SK-N-SH (cell line): ENCODE data around the gene P3R3URF. TPM values are rescaled to one million over a fixed set of nuclear protein-coding genes. Genes with fewer than 3 reads are reported as not detected.

ENCODE experiments used
- CTCF ChIA-PET: fragments of 300-600, 350-600 bp; formaldehyde crosslinking; extraction: SDS; loops from one replicate; lab custom pipeline; 2021; lab: Yijun Ruan, JAX
- POLR2A ChIA-PET: fragments of 350-600 bp; sonication (Branson Sonifier 250); formaldehyde crosslinking; extraction: SDS; loops from one replicate; lab custom pipeline; 2020; ENCODE audit warnings: antibody characterized with exemption, inconsistent platforms; lab: Yijun Ruan, JAX
- DNase-seq: peaks from one replicate; pipeline ENCODE4 v3.0.0; 2012
- H2AFZ ChIP-seq: fragments of 200-600 bp; sonication (generic); 2 replicates; pipeline ENCODE4 v1.8.1; 2016; ENCODE audit warnings: antibody characterized with exemption, mild to moderate bottlenecking, low read depth
- H3F3A ChIP-seq: fragments of 200-600 bp; sonication (generic); replicated peaks from 2 replicates; pipeline ENCODE3; 2016; ENCODE audit warnings: antibody characterized with exemption, mild to moderate bottlenecking; ENCODE audit not compliant: insufficient read depth
- H3K27ac ChIP-seq, 2 experiments: fragments of 200-500 bp in 1 of 2; fragments of 200-600 bp in 1 of 2; sonication (Bioruptor generic) in 1 of 2; sonication (generic), shearing (Covaris generic) in 1 of 2; 2 replicates each; pipeline versions ENCODE4 v1.5.1 to v1.6.1; 2014 to 2016; ENCODE audit warnings: low read depth in 2 of 2, inconsistent platforms in 1 of 2, low read length in 1 of 2, mild to moderate bottlenecking in 1 of 2, mixed read lengths in 1 of 2
- H3K27me3 ChIP-seq: fragments of 200-600 bp; sonication (generic), shearing (Covaris generic); 2 replicates; pipeline ENCODE4 v1.6.1; 2016; ENCODE audit warnings: mixed run types; ENCODE audit not compliant: insufficient read depth
- H3K36me3 ChIP-seq, 2 experiments: fragments of 200-500 bp in 1 of 2; fragments of 200-600 bp in 1 of 2; sonication (Bioruptor generic) in 1 of 2; sonication (generic) in 1 of 2; replicated peaks in 1 of 2; 2 replicates each; pipeline versions ENCODE3 to v1.5.1; 2014 to 2016; ENCODE audit warnings: low read length in 1 of 2, mild to moderate bottlenecking in 1 of 2; ENCODE audit not compliant: insufficient read depth in 2 of 2, control insufficient read depth in 1 of 2
- H3K4me1 ChIP-seq, 2 experiments: fragments of 200-500 bp in 1 of 2; fragments of 200-600 bp in 1 of 2; sonication (Bioruptor generic) in 1 of 2; sonication (generic), shearing (Covaris generic) in 1 of 2; 2 replicates each; pipeline versions ENCODE4 v1.5.1 to v1.6.1; 2014 to 2016; ENCODE audit warnings: low read depth in 1 of 2, low read length in 1 of 2, mixed run types in 1 of 2; ENCODE audit not compliant: insufficient read depth in 2 of 2, control insufficient read depth in 1 of 2
- H3K4me2 ChIP-seq: fragments of 200-600 bp; sonication (generic), shearing (Covaris generic); 2 replicates; pipeline ENCODE4 v1.6.1; 2017; ENCODE audit warnings: mixed run types
- H3K4me3 ChIP-seq, 2 experiments: fragments of 200-500 bp in 1 of 2; fragments of 200-600 bp in 1 of 2; sonication (Bioruptor generic) in 1 of 2; sonication (generic), shearing (Covaris generic) in 1 of 2; 2 replicates each; pipeline versions ENCODE4 v1.5.1 to v1.8.1; 2014 to 2016; ENCODE audit warnings: low read depth in 2 of 2, inconsistent platforms in 1 of 2, low read length in 1 of 2, mild to moderate bottlenecking in 1 of 2, mixed read lengths in 1 of 2, moderate library complexity in 1 of 2
- H3K79me2 ChIP-seq: fragments of 200-600 bp; sonication (generic); 2 replicates; pipeline ENCODE4 v1.8.1; 2017; ENCODE audit warnings: mild to moderate bottlenecking; ENCODE audit not compliant: insufficient read depth
- H3K9ac ChIP-seq: fragments of 200-600 bp; sonication (generic); 2 replicates; pipeline ENCODE4 v1.6.1; 2017; ENCODE audit warnings: mixed run types
- H3K9me2 ChIP-seq: fragments of 200-600 bp; sonication (generic); 2 replicates; pipeline ENCODE4 v1.6.1; 2017; ENCODE audit warnings: mixed run types
- H3K9me3 ChIP-seq: fragments of 200-600 bp; sonication (generic); 2 replicates; pipeline ENCODE4 v1.6.1; 2017; ENCODE audit warnings: mixed run types, mild to moderate bottlenecking, moderate library complexity
- H4K20me1 ChIP-seq: fragments of 200-600 bp; sonication (generic); 2 replicates; pipeline ENCODE4 v1.6.1; 2017; ENCODE audit warnings: mild to moderate bottlenecking, mixed run types; ENCODE audit not compliant: insufficient read depth
- CHD2 ChIP-seq: fragments of 150-350 bp; IDR thresholded peaks from 2 replicates; pipeline ENCODE4 v1.6.1; 2018; ENCODE audit warnings: low read length; ENCODE audit not compliant: partially characterized antibody
- ELF1 ChIP-seq: IDR thresholded peaks from 2 replicates; pipeline ENCODE4 v1.4.0; 2012
- EP300 ChIP-seq, 2 experiments: IDR thresholded peaks; 2 replicates each; pipeline versions ENCODE4 v1.4.0 to v1.6.1; 2012; ENCODE audit warnings: borderline replicate concordance in 1 of 2, low read depth in 1 of 2, low read length in 1 of 2
- FOXJ3 ChIP-seq: sonication (generic); formaldehyde crosslinking; IDR thresholded peaks from 2 replicates; pipeline ENCODE4 v1.5.1; 2020; ENCODE audit warnings: mild to moderate bottlenecking, missing genetic modification reagents
- FOXM1 ChIP-seq: IDR thresholded peaks from 2 replicates; pipeline ENCODE4 v1.4.0; 2012; ENCODE audit warnings: low read depth, mild to moderate bottlenecking
- IRF3 ChIP-seq: fragments of 150-350 bp; IDR thresholded peaks from 2 replicates; pipeline ENCODE4 v1.6.1; 2016; ENCODE audit warnings: mild to moderate bottlenecking, low read depth, low read length
- POLR2AphosphoS5 ChIP-seq: IDR thresholded peaks from 2 replicates; pipeline ENCODE4 v1.6.1; 2012; ENCODE audit warnings: low read depth, low read length
- RAD21 ChIP-seq: IDR thresholded peaks from 2 replicates; pipeline ENCODE4 v1.6.1; 2012; ENCODE audit warnings: mild to moderate bottlenecking, low read length
- TAF1 ChIP-seq: IDR thresholded peaks from 2 replicates; pipeline ENCODE4 v1.6.1; 2012; ENCODE audit warnings: low read depth, mild to moderate bottlenecking, low read length, moderate library complexity, borderline replicate concordance
- YY1 ChIP-seq: IDR thresholded peaks from 2 replicates; pipeline ENCODE4 v1.4.0; 2012; ENCODE audit warnings: low read depth, mild to moderate bottlenecking
- WGBS: methylation state at CpG from one replicate; pipeline ENCODE4 v1.1.6; 2017; ENCODE audit warnings: low lambda C conversion rate; 5-methylcytosine and 5-hydroxymethylcytosine counted together
- polyA plus RNA-seq, 3 experiments: library from polyadenylated mRNA; depleted of rRNA; stranded (reverse); fragments of >200 nt; gene quantifications; 2 replicates each; pipeline ENCODE4 v1.2.3, GENCODE V29; 2012
- TF ChIP-seq, protein P1 (sequence below): fragments of 150-350 bp; IDR thresholded peaks from 2 replicates; pipeline ENCODE4 v1.6.1; 2017; ENCODE audit warnings: antibody characterized with exemption, low read length, low read depth, borderline replicate concordance
- TF ChIP-seq, protein P2 (sequence below): IDR thresholded peaks from 2 replicates; pipeline ENCODE4; 2012
- TF ChIP-seq, protein P3 (sequence below): IDR thresholded peaks from 2 replicates; pipeline ENCODE4 v1.4.0; 2012; ENCODE audit warnings: low read depth, borderline replicate concordance
- TF ChIP-seq, protein P4 (sequence below): IDR thresholded peaks from 2 replicates; pipeline ENCODE4 v1.4.0; 2012; ENCODE audit warnings: low read depth, borderline replicate concordance
- TF ChIP-seq, protein P5 (sequence below): IDR thresholded peaks from 2 replicates; pipeline ENCODE4 v1.6.1; 2012; ENCODE audit warnings: mild to moderate bottlenecking, low read depth, low read length, moderate library complexity
- TF ChIP-seq, protein P6 (sequence below): fragments of 200-600 bp; sonication (generic); IDR thresholded peaks from 2 replicates; pipeline ENCODE4 v1.6.1; 2017; ENCODE audit warnings: antibody characterized with exemption, mild to moderate bottlenecking, moderate library complexity

P3R3URF gene
- polyA plus RNA-seq, 1 of the 3 experiments (the other 2 are of a cell fraction): not detected

GRCh38 chr1:46174448-46175231 lies 1.6 kb downstream of the P3R3URF start, which contains the start of gene TSPAN1:
TSPAN1 (plus strand) TSS chr1:46175087; CDS start chr1:46181108, 6,021 bp downstream.
- H3K9me2 ChIP-seq: no peaks in the 10 kb centered on the region
- H3K9me3 ChIP-seq: no peaks in the 10 kb centered on the region
- peaks cover 7 to 9% of the 10 kb centered on the region in 2 experiments; a peak in 2 of 4 replicates for H3K4me1 ChIP-seq
- WGBS: 91% methylated on average over 11 of the region's 11 CpGs
- no peak within 1 kb of the TSS for H3K4me2 ChIP-seq
- H3F3A ChIP-seq: peaks cover 5% of the 10 kb centered on the region
- H3K4me3 ChIP-seq: no peak within 1 kb of the TSS
- DNase-seq: no peak
- H3K36me3 ChIP-seq: no peaks in the 10 kb centered on the region
- no peaks in the 10 kb centered on the region for H4K20me1 ChIP-seq
- H3K27me3 ChIP-seq: no peaks in the 10 kb centered on the region
- no peak within 1 kb of the TSS for H3K27ac ChIP-seq
- no peaks in the 10 kb centered on the region for H3K79me2 ChIP-seq
- TF ChIP-seq FOXJ3 (CRISPR knock-in tag) (no peak), TAF1 (no peak), YY1 (no peak), EP300 (IDR thresholded peaks at IDR 0.05; ENCODE audit: borderline replicate concordance in 1 of 2, low read depth in 1 of 2, low read length in 1 of 2) (no peak), CHD2 (no peak), ELF1 (no peak), RAD21 (no peak), IRF3 (no peak), FOXM1 (no peak), POLR2AphosphoS5 (no peak)
- TF ChIP-seq, protein P1, sequence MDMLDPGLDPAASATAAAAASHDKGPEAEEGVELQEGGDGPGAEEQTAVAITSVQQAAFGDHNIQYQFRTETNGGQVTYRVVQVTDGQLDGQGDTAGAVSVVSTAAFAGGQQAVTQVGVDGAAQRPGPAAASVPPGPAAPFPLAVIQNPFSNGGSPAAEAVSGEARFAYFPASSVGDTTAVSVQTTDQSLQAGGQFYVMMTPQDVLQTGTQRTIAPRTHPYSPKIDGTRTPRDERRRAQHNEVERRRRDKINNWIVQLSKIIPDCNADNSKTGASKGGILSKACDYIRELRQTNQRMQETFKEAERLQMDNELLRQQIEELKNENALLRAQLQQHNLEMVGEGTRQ: no peak
- TF ChIP-seq, protein P2, sequence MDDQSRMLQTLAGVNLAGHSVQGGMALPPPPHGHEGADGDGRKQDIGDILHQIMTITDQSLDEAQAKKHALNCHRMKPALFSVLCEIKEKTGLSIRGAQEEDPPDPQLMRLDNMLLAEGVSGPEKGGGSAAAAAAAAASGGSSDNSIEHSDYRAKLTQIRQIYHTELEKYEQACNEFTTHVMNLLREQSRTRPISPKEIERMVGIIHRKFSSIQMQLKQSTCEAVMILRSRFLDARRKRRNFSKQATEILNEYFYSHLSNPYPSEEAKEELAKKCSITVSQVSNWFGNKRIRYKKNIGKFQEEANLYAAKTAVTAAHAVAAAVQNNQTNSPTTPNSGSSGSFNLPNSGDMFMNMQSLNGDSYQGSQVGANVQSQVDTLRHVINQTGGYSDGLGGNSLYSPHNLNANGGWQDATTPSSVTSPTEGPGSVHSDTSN: no peak
- TF ChIP-seq, protein P3, sequence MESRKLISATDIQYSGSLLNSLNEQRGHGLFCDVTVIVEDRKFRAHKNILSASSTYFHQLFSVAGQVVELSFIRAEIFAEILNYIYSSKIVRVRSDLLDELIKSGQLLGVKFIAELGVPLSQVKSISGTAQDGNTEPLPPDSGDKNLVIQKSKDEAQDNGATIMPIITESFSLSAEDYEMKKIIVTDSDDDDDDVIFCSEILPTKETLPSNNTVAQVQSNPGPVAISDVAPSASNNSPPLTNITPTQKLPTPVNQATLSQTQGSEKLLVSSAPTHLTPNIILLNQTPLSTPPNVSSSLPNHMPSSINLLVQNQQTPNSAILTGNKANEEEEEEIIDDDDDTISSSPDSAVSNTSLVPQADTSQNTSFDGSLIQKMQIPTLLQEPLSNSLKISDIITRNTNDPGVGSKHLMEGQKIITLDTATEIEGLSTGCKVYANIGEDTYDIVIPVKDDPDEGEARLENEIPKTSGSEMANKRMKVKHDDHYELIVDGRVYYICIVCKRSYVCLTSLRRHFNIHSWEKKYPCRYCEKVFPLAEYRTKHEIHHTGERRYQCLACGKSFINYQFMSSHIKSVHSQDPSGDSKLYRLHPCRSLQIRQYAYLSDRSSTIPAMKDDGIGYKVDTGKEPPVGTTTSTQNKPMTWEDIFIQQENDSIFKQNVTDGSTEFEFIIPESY: no peak
- TF ChIP-seq, protein P4, sequence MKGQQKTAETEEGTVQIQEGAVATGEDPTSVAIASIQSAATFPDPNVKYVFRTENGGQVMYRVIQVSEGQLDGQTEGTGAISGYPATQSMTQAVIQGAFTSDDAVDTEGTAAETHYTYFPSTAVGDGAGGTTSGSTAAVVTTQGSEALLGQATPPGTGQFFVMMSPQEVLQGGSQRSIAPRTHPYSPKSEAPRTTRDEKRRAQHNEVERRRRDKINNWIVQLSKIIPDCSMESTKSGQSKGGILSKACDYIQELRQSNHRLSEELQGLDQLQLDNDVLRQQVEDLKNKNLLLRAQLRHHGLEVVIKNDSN: no peak
- TF ChIP-seq, protein P5, sequence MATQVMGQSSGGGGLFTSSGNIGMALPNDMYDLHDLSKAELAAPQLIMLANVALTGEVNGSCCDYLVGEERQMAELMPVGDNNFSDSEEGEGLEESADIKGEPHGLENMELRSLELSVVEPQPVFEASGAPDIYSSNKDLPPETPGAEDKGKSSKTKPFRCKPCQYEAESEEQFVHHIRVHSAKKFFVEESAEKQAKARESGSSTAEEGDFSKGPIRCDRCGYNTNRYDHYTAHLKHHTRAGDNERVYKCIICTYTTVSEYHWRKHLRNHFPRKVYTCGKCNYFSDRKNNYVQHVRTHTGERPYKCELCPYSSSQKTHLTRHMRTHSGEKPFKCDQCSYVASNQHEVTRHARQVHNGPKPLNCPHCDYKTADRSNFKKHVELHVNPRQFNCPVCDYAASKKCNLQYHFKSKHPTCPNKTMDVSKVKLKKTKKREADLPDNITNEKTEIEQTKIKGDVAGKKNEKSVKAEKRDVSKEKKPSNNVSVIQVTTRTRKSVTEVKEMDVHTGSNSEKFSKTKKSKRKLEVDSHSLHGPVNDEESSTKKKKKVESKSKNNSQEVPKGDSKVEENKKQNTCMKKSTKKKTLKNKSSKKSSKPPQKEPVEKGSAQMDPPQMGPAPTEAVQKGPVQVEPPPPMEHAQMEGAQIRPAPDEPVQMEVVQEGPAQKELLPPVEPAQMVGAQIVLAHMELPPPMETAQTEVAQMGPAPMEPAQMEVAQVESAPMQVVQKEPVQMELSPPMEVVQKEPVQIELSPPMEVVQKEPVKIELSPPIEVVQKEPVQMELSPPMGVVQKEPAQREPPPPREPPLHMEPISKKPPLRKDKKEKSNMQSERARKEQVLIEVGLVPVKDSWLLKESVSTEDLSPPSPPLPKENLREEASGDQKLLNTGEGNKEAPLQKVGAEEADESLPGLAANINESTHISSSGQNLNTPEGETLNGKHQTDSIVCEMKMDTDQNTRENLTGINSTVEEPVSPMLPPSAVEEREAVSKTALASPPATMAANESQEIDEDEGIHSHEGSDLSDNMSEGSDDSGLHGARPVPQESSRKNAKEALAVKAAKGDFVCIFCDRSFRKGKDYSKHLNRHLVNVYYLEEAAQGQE: no peak
- TF ChIP-seq, protein P6, sequence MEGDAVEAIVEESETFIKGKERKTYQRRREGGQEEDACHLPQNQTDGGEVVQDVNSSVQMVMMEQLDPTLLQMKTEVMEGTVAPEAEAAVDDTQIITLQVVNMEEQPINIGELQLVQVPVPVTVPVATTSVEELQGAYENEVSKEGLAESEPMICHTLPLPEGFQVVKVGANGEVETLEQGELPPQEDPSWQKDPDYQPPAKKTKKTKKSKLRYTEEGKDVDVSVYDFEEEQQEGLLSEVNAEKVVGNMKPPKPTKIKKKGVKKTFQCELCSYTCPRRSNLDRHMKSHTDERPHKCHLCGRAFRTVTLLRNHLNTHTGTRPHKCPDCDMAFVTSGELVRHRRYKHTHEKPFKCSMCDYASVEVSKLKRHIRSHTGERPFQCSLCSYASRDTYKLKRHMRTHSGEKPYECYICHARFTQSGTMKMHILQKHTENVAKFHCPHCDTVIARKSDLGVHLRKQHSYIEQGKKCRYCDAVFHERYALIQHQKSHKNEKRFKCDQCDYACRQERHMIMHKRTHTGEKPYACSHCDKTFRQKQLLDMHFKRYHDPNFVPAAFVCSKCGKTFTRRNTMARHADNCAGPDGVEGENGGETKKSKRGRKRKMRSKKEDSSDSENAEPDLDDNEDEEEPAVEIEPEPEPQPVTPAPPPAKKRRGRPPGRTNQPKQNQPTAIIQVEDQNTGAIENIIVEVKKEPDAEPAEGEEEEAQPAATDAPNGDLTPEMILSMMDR: no peak
- TF ChIP-seq, all 33 proteins: peak for 0
- POLR2A ChIA-PET: interaction anchor here (0.6 kb wide), 1 partner anchor 12 kb away, joined by 3 read pairs; no protein-coding TSS in a partner anchor
- Histone ChIP-seq H3K9ac (no peak within 1 kb of the TSS), H2AFZ (no peak within 1 kb of the TSS)
- CTCF ChIA-PET: interaction anchor here (0.6 to 1.7 kb wide), 4 partner anchors 49 to 138 kb away, joined by 3 to 5 read pairs (median 4); no protein-coding TSS in a partner anchor
